OCI-LY3 (cell line): ENCODE measurements around the gene USP7.

Experiments used
- EZH2phosphoT487 ChIP-seq: fragments of 200-600 bp; shearing (Covaris generic); IDR thresholded peaks from 2 replicates; pipeline ENCODE4 v1.6.1; 2018; ENCODE audit warnings: antibody characterized with exemption, mixed run types, low read depth
- TF ChIP-seq, protein P1 (sequence below): fragments of 200-600, 300-600 bp; sonication (generic); IDR thresholded peaks from 2 replicates; pipeline ENCODE4 v1.5.1; 2014; ENCODE audit warnings: antibody characterized with exemption, low read length, low read depth

DNA sequence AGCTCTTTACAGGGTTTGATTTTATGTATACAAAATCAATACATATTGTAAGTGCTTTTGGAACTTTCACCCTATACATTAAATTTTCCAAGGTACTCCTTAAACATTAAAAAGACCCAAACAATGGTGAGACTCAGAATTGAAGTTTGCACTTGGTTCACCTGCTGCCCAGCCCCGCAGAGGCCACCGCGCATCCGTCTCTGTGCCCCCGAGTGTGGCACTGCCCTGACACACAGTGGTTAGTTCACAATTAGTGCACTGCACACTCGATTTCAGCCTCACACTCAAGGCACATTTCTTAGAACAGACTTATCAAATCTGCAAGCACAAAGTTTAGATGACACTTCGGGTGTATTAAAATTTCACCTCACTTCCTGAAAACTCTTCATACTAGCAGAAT lies 38.3 kb downstream of the USP7 start:
- TF ChIP-seq, protein P1, sequence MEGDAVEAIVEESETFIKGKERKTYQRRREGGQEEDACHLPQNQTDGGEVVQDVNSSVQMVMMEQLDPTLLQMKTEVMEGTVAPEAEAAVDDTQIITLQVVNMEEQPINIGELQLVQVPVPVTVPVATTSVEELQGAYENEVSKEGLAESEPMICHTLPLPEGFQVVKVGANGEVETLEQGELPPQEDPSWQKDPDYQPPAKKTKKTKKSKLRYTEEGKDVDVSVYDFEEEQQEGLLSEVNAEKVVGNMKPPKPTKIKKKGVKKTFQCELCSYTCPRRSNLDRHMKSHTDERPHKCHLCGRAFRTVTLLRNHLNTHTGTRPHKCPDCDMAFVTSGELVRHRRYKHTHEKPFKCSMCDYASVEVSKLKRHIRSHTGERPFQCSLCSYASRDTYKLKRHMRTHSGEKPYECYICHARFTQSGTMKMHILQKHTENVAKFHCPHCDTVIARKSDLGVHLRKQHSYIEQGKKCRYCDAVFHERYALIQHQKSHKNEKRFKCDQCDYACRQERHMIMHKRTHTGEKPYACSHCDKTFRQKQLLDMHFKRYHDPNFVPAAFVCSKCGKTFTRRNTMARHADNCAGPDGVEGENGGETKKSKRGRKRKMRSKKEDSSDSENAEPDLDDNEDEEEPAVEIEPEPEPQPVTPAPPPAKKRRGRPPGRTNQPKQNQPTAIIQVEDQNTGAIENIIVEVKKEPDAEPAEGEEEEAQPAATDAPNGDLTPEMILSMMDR, result no peak
- no peak for TF ChIP-seq EZH2phosphoT487
